NCI-H1105 treated with DMSO at 0.1 percent for 48 hours (cell line): Measurements from ENCODE around the gene TFF2.

ENCODE experiments used
- DNase-seq: peaks from one replicate; lab custom pipeline; 2025; lab: John Stamatoyannopoulos, UW

The TFF2 gene

GRCh38 chr21:42305707-42306147, 45.1 kb downstream of the TFF2 start:
- DNase-seq: no peak

- no peak for DNase-seq
Measured at GRCh38 chr21:42304556-42305454, 46.0 kb downstream of the TFF2 start.

- no peak for DNase-seq
Measured at GRCh38 chr21:42303443-42303842, 47.4 kb downstream of the TFF2 start.

- DNase-seq: no peak
Measured at GRCh38 chr21:42302794-42303193, 48.0 kb downstream of the TFF2 start.

- DNase-seq: no peak
Measured at GRCh38 chr21:42302076-42302650, 48.6 kb downstream of the TFF2 start.

- DNase-seq: no peak
Measured at GRCh38 chr21:42301371-42302075, 49.3 kb downstream of the TFF2 start.

- DNase-seq: no peak
Measured at GRCh38 chr21:42300956-42301355, 49.8 kb downstream of the TFF2 start.

- DNase-seq: no peak
Measured at GRCh38 chr21:42300045-42300583, 50.7 kb downstream of the TFF2 start.

- no peak for DNase-seq
Measured at GRCh38 chr21:42299324-42300044, 51.3 kb downstream of the TFF2 start.

- DNase-seq: no peak
Measured at GRCh38 chr21:42298657-42299056, 52.1 kb downstream of the TFF2 start.

GRCh38 chr21:42298237-42298636, 52.6 kb downstream of the TFF2 start:
- no peak for DNase-seq

- DNase-seq: no peak
Measured at GRCh38 chr21:42297377-42297776, 53.4 kb downstream of the TFF2 start.

- DNase-seq: no peak
Measured at GRCh38 chr21:42296501-42296900, 54.3 kb downstream of the TFF2 start.
